Muscle of leg (tissue), 11 donors: ENCODE measurements around the gene RAD51B. TPM values are rescaled to one million over a fixed set of nuclear protein-coding genes. Genes with fewer than 3 reads are reported as not detected.
A peak's percentile ranks its signal among the peaks of the same experiment; 100 is the strongest.

Source experiments
- DNase-seq: peaks from one replicate; pipeline ENCODE4 v3.0.0; 2013
- H3K27ac ChIP-seq: one replicate; pipeline ENCODE4 v1.5.1; 2013; ENCODE audit warnings: mild to moderate bottlenecking, low read length, control low read depth
- H3K27me3 ChIP-seq: one replicate; pipeline ENCODE4 v1.6.1; 2013; ENCODE audit warnings: low read length; ENCODE audit not compliant: control insufficient read depth, insufficient read depth
- H3K36me3 ChIP-seq: one replicate; pipeline ENCODE4 v1.6.1; 2013; ENCODE audit warnings: low read length; ENCODE audit not compliant: control insufficient read depth, insufficient read depth
- H3K4me1 ChIP-seq: one replicate; pipeline ENCODE4 v1.6.1; 2013; ENCODE audit warnings: low read length; ENCODE audit not compliant: control insufficient read depth, insufficient read depth
- H3K4me3 ChIP-seq: one replicate; pipeline ENCODE4 v1.5.1; 2013; ENCODE audit warnings: low read length, control low read depth
- H3K9me3 ChIP-seq: replicated peaks from 2 replicates; pipeline ENCODE4 v1.6.1; 2013; ENCODE audit warnings: low read depth, low read length; ENCODE audit not compliant: control insufficient read depth
- WGBS: methylation state at CpG from one replicate; pipeline ENCODE4 v1.1.5; 2013; ENCODE audit warnings: missing lambda C conversion rate; ENCODE audit not compliant: insufficient coverage; 5-methylcytosine and 5-hydroxymethylcytosine counted together
- polyA plus RNA-seq, 8 donors: library from polyadenylated mRNA; unstranded; fragments of 120-200 nt; gene quantifications; one replicate each; pipeline versions ENCODE4 v1.2.1 to v1.2.3, GENCODE V29; 2013; ENCODE audit warnings: inconsistent platforms in 1 of 8, low replicate concordance in 1 of 8; ENCODE audit not compliant: insufficient read length in 8 of 8, insufficient read depth in 1 of 8
- total RNA-seq: library from RNA; stranded (reverse); fragments of 120-200 nt; gene quantifications from one replicate; pipeline ENCODE4 v1.2.4, GENCODE V29; 2013

The RAD51B gene
- total and polyA plus RNA-seq, 9 donors: 6.0 to 16.5 (median 7.2) TPM

DNA sequence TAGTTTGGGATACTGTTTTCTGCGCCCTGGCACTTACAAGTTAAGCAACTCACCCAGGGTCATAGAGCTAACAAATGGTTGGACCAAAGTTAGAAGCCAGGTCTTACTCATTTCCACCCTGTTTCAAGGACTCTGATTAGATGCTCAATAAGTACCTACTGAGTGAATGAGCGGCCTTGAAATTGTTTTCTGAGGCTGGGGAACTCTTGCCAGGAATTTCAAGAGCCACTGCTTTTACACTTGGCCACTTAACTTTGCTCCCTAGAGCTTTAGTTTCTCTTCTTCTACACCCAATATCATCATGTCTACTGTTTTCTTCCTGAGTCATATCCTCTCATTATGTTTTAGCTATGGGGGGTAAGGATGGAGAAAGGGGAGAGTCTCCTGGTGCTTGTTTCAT lies 541.7 kb downstream of the RAD51B start:
- H3K4me3 ChIP-seq: no peak overlapping the region
- 100% methylated on average over 1 of the region's 2 CpGs for WGBS
- H3K4me1 ChIP-seq: peaks cover 38% of the 10 kb centered on the region
- no peak for DNase-seq
- H3K36me3 ChIP-seq: no peaks in the 10 kb centered on the region
- no peaks in the 10 kb centered on the region for H3K27me3 ChIP-seq
- no peak overlapping the region for H3K27ac ChIP-seq
- H3K9me3 ChIP-seq: no peaks in the 10 kb centered on the region

DNA sequence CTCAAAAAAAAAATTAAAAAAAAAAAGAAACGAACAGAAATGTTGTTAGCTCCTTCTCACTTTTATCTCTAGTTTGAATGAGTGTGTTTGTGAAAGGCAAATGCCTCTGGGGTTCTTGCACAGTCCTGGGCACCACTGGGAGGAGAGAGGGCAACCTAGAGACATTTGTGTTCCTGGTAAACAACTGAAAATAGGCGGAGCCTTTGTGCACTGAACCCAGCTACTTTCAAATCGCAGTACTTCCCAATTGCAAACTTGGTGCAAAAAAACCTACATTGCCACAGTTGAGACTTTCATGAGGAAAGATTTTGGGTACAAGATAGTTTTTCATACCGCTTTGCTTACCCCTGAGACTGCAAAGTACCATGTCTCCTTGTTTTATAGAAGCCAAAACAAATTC lies 543.3 kb downstream of the RAD51B start:
- peaks cover 46% of the 10 kb centered on the region for H3K4me1 ChIP-seq
- no CpG with 5 or more reads among the region's 4 CpGs for WGBS
- H3K36me3 ChIP-seq: no peaks in the 10 kb centered on the region
- peak overlapping the region; percentile 37 for H3K27ac ChIP-seq
- peak; percentile 54 for DNase-seq
- H3K9me3 ChIP-seq: no peaks in the 10 kb centered on the region
- H3K27me3 ChIP-seq: no peaks in the 10 kb centered on the region
- no peak overlapping the region for H3K4me3 ChIP-seq

DNA sequence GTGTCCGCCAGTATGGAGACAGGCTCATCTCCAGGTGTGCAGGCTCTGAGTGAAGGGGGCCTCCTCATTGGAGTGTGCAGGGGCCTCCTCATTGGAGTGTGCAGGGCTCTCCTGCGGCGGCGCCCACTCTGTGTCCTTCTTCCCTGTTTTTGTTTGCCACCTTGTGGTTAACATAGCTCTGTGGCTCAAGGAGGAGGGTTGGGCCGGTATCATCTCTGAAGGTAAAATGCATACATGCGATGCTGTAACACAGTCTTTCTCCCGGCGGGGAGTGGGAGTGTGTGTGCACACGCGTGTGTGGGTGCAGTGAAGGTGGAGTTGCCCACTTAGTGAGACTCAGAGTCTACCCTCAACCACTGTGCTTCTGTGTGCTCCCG lies 543.9 kb downstream of the RAD51B start:
- Histone ChIP-seq H3K36me3 (no peaks in the 10 kb centered on the region), H3K4me1 (peaks cover 46% of the 10 kb centered on the region), H3K9me3 (no peaks in the 10 kb centered on the region), H3K27ac (peak overlapping the region; percentile 88), H3K4me3 (no peak overlapping the region), H3K27me3 (no peaks in the 10 kb centered on the region)
- DNase-seq: no peak
- WGBS: 50% methylated on average over 2 of the region's 11 CpGs

DNA sequence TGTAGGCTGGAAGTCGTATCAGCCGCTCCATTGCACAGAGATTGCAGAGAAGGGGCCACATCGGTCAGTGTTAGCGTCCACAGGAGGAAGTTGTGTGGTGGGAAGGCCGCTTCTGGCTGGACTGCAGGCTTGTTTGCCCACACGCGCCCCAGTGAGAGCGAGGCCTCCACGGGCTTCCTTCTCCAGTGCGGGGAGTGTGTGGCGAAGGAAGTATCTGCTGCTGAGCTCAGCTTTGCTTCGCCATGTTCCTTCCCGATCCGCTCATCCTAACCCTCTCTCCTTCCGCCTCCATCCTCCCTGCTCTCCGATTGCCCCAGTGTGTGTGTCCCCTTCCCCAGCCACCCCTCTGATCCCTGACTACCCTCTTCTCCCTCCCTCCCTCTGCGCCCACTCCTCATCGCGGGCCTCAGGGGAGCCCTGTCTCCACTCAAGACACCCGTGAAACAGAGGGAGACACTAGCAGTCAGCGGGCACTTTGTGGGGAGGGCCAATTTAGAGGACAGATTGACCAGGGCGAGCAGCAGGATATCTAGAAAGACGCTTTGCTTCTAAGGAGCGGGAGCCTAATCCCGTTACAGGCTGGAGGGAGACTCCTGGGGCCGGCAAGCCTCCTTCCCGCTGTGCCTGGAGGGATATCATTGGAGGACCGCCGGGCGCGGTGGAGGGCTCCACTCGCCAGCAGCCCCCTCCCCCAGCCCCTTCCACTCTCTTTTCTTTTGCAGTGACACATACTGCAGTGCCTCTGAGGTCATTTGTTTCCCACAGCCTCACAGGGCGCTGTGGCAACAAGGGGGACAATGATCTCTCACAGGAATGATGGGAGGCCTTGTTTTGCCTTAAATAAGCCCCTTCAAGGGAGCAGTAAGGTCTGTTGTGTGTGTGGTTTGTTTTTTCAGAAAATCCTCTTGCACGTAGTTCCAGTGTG lies 544.5 kb downstream of the RAD51B start:
- Histone ChIP-seq H3K27ac (peak overlapping the region; percentile 88), H3K27me3 (no peaks in the 10 kb centered on the region), H3K36me3 (no peaks in the 10 kb centered on the region), H3K9me3 (no peaks in the 10 kb centered on the region), H3K4me1 (peaks cover 42% of the 10 kb centered on the region), H3K4me3 (no peak overlapping the region)
- 49% methylated on average over 25 of the region's 34 CpGs for WGBS
- peak; percentile 87 for DNase-seq

DNA sequence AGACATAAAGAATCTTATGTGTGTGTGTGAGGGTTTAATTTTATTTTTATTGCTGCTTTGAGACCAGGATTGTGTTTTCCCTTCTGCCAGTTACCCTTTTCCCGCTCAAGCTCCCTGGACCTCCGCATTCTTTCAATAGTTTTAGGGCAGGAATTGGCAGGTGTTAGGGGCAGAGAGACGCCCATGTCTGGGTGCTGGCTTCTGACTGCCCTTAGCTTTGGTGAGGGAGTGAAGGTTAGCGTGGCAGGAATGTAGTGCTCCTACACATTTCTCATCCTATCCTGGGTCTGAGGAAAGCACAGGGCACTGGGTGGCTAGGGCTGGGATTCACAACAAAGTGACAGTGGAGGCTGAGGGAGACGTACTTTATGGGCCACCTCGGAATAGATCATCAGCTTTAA lies 545.2 kb downstream of the RAD51B start:
- Histone ChIP-seq H3K9me3 (no peaks in the 10 kb centered on the region), H3K4me1 (peaks cover 41% of the 10 kb centered on the region), H3K27me3 (no peaks in the 10 kb centered on the region), H3K4me3 (no peak overlapping the region), H3K36me3 (no peaks in the 10 kb centered on the region), H3K27ac (peak overlapping the region; percentile 88)
- 17% methylated on average over 1 of the region's 6 CpGs for WGBS
- DNase-seq: no peak

DNA sequence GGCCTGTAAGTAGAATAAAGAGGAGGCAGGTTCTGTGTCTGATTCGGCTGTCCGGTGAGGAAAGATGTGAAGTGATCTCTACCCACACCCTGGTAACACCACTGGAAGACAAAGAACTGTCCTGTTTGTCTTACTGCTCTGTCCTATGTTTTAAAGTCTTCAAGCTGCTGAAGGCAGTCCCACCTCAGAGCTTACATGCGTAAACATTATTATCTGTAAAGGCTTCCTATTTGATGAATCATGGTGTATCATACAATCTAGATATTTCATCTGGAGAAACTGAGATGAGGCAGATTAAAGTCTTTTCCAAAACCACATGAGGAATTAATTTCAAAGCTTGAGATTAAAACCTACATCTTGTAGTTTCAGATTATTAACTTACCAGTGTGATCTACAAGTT lies 545.6 kb downstream of the RAD51B start:
- peak overlapping the region; percentile 88 for H3K27ac ChIP-seq
- no peaks in the 10 kb centered on the region for H3K36me3 ChIP-seq
- no peak for DNase-seq
- no peaks in the 10 kb centered on the region for H3K9me3 ChIP-seq
- no CpG with 5 or more reads among the region's 3 CpGs for WGBS
- no peak overlapping the region for H3K4me3 ChIP-seq
- no peaks in the 10 kb centered on the region for H3K27me3 ChIP-seq
- peaks cover 37% of the 10 kb centered on the region for H3K4me1 ChIP-seq

DNA sequence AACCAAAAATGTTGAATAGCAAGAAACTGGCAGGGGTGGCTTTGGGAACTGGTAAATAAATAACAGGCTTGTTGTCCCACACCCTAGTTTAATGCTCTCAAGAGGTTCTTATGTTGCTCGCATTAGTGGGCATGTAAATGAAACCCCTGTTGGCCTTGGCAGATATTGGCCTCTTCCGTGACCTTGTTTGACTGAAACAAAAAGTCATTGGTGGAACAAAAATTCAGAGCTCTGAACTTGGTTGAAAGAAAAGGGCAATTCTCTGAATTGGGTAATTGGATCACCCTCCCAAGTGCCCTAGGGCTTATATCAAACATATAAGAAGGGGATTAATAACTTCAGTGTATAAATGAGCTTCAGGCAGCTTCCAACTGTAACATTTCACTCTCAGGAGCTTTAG lies 547.1 kb downstream of the RAD51B start:
- H3K27ac ChIP-seq: peak overlapping the region; percentile 39
- no peak overlapping the region for H3K4me3 ChIP-seq
- no peaks in the 10 kb centered on the region for H3K9me3 ChIP-seq
- 80% methylated on average over 1 of the region's 2 CpGs for WGBS
- no peaks in the 10 kb centered on the region for H3K27me3 ChIP-seq
- DNase-seq: no peak
- peaks cover 39% of the 10 kb centered on the region for H3K4me1 ChIP-seq
- no peaks in the 10 kb centered on the region for H3K36me3 ChIP-seq

DNA sequence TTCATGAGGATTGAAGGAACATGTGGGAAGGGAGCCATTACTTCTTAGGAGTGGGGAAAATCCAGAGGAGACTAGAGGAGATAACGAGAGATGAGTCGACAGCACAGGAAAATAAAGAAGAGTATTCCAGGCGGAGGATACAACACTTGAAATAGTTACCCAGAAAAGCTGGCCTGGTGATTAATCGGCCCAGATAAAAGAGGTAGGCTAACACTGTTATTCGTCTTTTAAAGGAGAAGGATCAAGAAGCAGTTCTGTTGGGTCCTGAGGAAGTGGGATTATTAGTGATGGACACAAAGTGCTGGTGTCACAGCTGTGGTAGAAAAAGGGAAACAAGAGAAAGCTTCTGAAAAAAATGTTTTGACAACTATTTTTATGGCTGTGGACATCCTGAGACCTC lies 548.0 kb downstream of the RAD51B start:
- DNase-seq: peak; percentile 63
- 68% methylated on average over 5 of the region's 5 CpGs for WGBS
- H3K27me3 ChIP-seq: no peaks in the 10 kb centered on the region
- H3K9me3 ChIP-seq: no peaks in the 10 kb centered on the region
- no peaks in the 10 kb centered on the region for H3K36me3 ChIP-seq
- H3K4me1 ChIP-seq: peaks cover 39% of the 10 kb centered on the region
- peak overlapping the region; percentile 39 for H3K27ac ChIP-seq
- H3K4me3 ChIP-seq: no peak overlapping the region

DNA sequence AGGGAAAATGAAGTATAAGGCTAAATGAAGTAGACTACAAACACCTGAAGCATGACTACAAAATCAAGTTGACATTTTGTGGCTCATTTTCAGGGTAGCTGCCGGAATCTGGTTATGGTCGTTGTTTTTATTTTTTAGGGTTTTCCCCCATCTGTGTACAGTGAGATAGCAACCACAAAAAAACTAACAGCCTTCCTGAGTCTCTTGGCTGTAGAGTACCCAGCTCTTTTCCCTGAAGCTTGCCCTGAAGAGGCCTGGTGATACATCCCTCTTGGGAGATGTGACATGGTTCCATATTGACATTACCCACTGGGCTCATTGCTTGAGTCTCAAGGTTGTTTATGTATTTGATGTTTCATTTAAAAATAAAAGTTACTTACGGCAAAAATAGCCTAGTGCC lies 549.3 kb downstream of the RAD51B start:
- H3K36me3 ChIP-seq: no peaks in the 10 kb centered on the region
- no peak overlapping the region for H3K27ac ChIP-seq
- H3K9me3 ChIP-seq: peaks cover 6% of the 10 kb centered on the region
- peaks cover 33% of the 10 kb centered on the region for H3K4me1 ChIP-seq
- H3K27me3 ChIP-seq: no peaks in the 10 kb centered on the region
- 80% methylated on average over 1 of the region's 3 CpGs for WGBS
- no peak overlapping the region for H3K4me3 ChIP-seq
- no peak for DNase-seq

DNA sequence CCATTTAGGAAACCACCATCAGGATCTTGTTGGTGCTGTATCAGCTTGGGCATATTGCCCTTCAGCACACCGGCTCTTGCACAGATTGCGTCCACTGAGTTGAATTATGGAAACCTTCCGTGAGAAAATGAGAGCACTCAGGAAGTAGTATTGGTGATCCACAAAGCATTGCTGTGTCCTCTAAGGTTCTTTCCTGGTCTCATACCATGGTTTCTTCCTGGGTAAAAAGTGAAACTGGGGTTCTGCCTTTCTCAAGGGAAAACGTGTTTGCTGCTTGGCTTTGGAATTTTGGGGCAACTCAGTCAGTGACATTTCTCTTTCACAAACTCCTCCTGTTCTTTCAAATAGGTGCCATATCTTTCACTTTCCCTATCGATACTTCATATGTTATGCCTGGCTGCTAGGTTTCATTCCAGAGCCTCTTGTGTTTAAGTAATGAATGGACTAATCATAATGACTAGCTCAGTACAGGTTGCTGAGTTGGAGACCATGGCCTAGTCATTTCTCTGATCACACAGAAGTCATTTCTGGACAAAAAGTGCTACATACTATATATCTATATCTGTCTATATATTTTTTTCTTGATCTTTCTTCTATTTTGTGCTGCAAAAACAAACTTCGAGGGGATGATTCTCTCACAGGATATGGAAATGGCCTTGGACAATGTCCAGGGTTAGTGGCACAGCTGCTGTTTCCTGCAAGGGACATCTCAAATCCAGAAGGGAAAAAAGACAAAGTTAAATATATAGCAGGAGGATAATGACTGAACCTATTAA lies 549.9 kb downstream of the RAD51B start:
- peaks cover 6% of the 10 kb centered on the region for H3K9me3 ChIP-seq
- no peak overlapping the region for H3K4me3 ChIP-seq
- peak; percentile 63 for DNase-seq
- whole genome bisulfite sequencing: 90% methylated on average over 3 of the region's 6 CpGs
- H3K36me3 ChIP-seq: no peaks in the 10 kb centered on the region
- peak overlapping the region; percentile 15 for H3K27ac ChIP-seq
- H3K27me3 ChIP-seq: no peaks in the 10 kb centered on the region
- peaks cover 27% of the 10 kb centered on the region for H3K4me1 ChIP-seq
